K562 (cell line): Measurements from ENCODE around the gene WFIKKN2. TPM values are rescaled to one million over a fixed set of nuclear protein-coding genes. Genes with fewer than 3 reads are reported as not detected.

Experiments
- CREB3 ChIP-seq: fragments of 450-650 bp; conservative IDR thresholded peaks from 2 replicates; pipeline ENCODE4 v1.6.1; 2016; ENCODE audit warnings: missing genetic modification characterization, low read depth, mild to moderate bottlenecking, missing compliant biosample characterization, moderate library complexity
- KHSRP ChIP-seq: fragments of 450-650 bp; IDR thresholded peaks from 2 replicates; pipeline ENCODE4 v1.6.1; 2017
- MBD1 ChIP-seq: fragments of 250-450 bp; sonication (Bioruptor Pico); IDR thresholded peaks from 2 replicates; pipeline ENCODE4 v1.8.0; 2022; ENCODE audit warnings: inconsistent platforms
- MEIS2 ChIP-seq: fragments of 450-650 bp; IDR thresholded peaks from 2 replicates; pipeline ENCODE4 v1.6.1; 2014; ENCODE audit warnings: mild to moderate bottlenecking; ENCODE audit not compliant: partially characterized antibody
- MLX ChIP-seq, 2 experiments: fragments of 450-650 bp in 1 of 2; sonication (generic) in 1 of 2; formaldehyde crosslinking; conservative IDR thresholded peaks; 2 replicates each; pipeline versions ENCODE4 v1.4.0 to v1.8.1; 2020 to 2022; ENCODE audit warnings: mild to moderate bottlenecking in 1 of 2, missing genetic modification reagents in 1 of 2
- NEUROD1 ChIP-seq: fragments of 150-350 bp; IDR thresholded peaks from 2 replicates; pipeline ENCODE4 v1.6.1; 2014; ENCODE audit warnings: borderline replicate concordance, low read length, low read depth; ENCODE audit not compliant: partially characterized antibody
- NFIC ChIP-seq: fragments of 450-650 bp; IDR thresholded peaks from 2 replicates; pipeline ENCODE4 v1.6.1; 2017; ENCODE audit warnings: mild to moderate bottlenecking, inconsistent platforms
- RAD21 ChIP-seq, 2 experiments: fragments of 250-450 bp in 1 of 2; fragments of 450-650 bp in 1 of 2; sonication (Bioruptor Pico) in 1 of 2; formaldehyde crosslinking in 1 of 2; IDR thresholded peaks in 1 of 2; conservative IDR thresholded peaks in 1 of 2; 2 replicates each; pipeline versions ENCODE4 v1.4.0 to v1.8.0; 2020 to 2022; ENCODE audit warnings: mild to moderate bottlenecking in 2 of 2, moderate library complexity in 1 of 2
- TCF7 ChIP-seq: sonication (generic); IDR thresholded peaks from 2 replicates; pipeline ENCODE4 v1.6.1; 2016; ENCODE audit warnings: antibody characterized with exemption, borderline replicate concordance
- ZNF316 ChIP-seq: fragments of 450-650 bp; IDR thresholded peaks from 2 replicates; pipeline ENCODE4 v1.6.1; 2016
- ZNF324 ChIP-seq: fragments of 250-450 bp; sonication (Bioruptor Pico); IDR thresholded peaks from 2 replicates; pipeline ENCODE4 v1.4.0; 2020; ENCODE audit warnings: mild to moderate bottlenecking
- ZNF436 ChIP-seq: fragments of 250-450, 450-650 bp; sonication (Bioruptor Pico); formaldehyde crosslinking; IDR thresholded peaks from 2 replicates; pipeline ENCODE4 v1.7.0; 2020; ENCODE audit warnings: mild to moderate bottlenecking
- ZNF668 ChIP-seq: fragments of 250-450 bp; sonication (Bioruptor Pico); IDR thresholded peaks from 2 replicates; pipeline ENCODE4 v1.8.0; 2022; ENCODE audit warnings: mild to moderate bottlenecking, inconsistent platforms
- ZNF77 ChIP-seq: fragments of 250-450 bp; sonication (Bioruptor Pico); IDR thresholded peaks from 2 replicates; pipeline ENCODE4 v1.5.0; 2020
- polyA plus RNA-seq, 8 experiments: library from polyadenylated mRNA; depleted of rRNA in 4 of 8; stranded (reverse) in 5 of 8; unstranded in 3 of 8; fragments of >200 nt; fragmentation: Nextera tagmentation in 2 of 8; fragmentation: Illumina TruSeq in 1 of 8; extraction: Ambion mirVana in 2 of 8; extraction: Trizol in 1 of 8; gene quantifications; 2 replicates each; pipeline versions ENCODE4 v1.2.1 to v1.2.3, GENCODE V29; 2011 to 2014; ENCODE audit warnings: inconsistent platforms in 1 of 8, missing spikeins in 1 of 8
- total RNA-seq, 7 experiments: library from RNA; depleted of rRNA in 6 of 7; stranded (reverse); fragments of >200 nt in 6 of 7; fragmentation: Illumina TruSeq in 2 of 7; extraction: Trizol in 2 of 7; gene quantifications; 2 replicates each; pipeline versions ENCODE4 v1.2.1 to v1.2.3, GENCODE V29; 2011 to 2021; ENCODE audit warnings: low replicate concordance in 1 of 7
- TF ChIP-seq, protein P1 (sequence below): sonication (generic); formaldehyde crosslinking; IDR thresholded peaks from 2 replicates; pipeline ENCODE4 v1.8.0; 2022; ENCODE audit warnings: mild to moderate bottlenecking, missing genetic modification reagents
- TF ChIP-seq, protein P2 (sequence below): fragments of 450-650 bp; IDR thresholded peaks from 2 replicates; pipeline ENCODE4 v1.6.1; 2016

The WFIKKN2 gene
- total and polyA plus RNA-seq, 9 of the 15 experiments (the other 6 are each of a cell fraction or from before 2014, with no cell fraction given) = 0.07 TPM; not detected in 8

DNA sequence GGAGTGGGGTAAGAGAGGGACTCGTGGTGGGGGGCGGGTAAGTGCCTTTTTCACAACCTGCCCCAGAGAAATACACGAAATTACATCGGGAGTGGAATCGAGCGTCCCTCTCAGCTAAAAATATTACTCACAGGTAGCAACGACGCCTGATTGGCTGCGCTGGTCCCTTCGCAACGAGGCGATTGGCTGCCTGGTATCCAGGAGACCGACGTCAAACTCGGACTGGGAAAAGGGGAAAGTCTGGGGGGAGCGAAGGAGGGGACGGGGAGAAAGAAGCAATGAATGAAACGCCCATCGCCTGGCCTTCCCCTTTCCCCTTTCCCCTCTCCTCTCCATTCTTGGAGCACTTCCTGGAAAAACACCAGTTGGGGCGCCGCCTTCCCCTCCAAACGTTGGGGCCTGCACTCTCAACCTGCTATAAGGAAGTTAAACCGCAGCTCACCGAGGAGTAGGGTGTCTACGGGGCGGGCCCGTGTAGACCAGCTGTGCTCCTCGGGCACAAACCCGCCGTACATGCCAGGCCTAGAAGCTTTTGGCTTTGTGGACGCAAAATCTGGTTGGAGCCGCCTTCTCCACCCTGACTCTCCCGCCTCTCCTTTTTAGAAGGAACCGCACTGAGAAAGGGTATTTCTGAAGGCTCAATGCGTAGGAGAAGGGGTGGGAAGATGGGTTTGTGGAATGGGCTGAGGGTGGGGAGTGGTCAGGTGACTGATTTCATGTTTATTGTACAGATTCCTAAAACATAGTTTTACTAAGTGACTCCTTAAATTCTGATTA lies 32.2 kb downstream of the WFIKKN2 start (continued):
- TF ChIP-seq RAD21 (CRISPR knock-in tag; conservative IDR thresholded peaks at IDR 0.05 in 1 of 2, IDR thresholded peaks at IDR 0.05 in 1 of 2) (0 out of 4 replicates have a peak, but pooled peaks of 1 of the 2 experiments have one; percentile 16), CREB3 (no peak), MLX (CRISPR knock-in tag; conservative IDR thresholded peaks at IDR 0.05) (no peak), ZNF316 (no peak), MBD1 (CRISPR knock-in tag) (no peak), KHSRP (no peak), NEUROD1 (peak; percentile 89), ZNF77 (CRISPR knock-in tag) (no peak), MEIS2 (no peak), ZNF436 (no peak), TCF7 (no peak), ZNF324 (CRISPR knock-in tag) (no peak), ZNF668 (CRISPR knock-in tag) (no peak), NFIC (0 out of 2 replicates have a peak, but pooled peaks have one; percentile 11)
- TF ChIP-seq, protein P1, sequence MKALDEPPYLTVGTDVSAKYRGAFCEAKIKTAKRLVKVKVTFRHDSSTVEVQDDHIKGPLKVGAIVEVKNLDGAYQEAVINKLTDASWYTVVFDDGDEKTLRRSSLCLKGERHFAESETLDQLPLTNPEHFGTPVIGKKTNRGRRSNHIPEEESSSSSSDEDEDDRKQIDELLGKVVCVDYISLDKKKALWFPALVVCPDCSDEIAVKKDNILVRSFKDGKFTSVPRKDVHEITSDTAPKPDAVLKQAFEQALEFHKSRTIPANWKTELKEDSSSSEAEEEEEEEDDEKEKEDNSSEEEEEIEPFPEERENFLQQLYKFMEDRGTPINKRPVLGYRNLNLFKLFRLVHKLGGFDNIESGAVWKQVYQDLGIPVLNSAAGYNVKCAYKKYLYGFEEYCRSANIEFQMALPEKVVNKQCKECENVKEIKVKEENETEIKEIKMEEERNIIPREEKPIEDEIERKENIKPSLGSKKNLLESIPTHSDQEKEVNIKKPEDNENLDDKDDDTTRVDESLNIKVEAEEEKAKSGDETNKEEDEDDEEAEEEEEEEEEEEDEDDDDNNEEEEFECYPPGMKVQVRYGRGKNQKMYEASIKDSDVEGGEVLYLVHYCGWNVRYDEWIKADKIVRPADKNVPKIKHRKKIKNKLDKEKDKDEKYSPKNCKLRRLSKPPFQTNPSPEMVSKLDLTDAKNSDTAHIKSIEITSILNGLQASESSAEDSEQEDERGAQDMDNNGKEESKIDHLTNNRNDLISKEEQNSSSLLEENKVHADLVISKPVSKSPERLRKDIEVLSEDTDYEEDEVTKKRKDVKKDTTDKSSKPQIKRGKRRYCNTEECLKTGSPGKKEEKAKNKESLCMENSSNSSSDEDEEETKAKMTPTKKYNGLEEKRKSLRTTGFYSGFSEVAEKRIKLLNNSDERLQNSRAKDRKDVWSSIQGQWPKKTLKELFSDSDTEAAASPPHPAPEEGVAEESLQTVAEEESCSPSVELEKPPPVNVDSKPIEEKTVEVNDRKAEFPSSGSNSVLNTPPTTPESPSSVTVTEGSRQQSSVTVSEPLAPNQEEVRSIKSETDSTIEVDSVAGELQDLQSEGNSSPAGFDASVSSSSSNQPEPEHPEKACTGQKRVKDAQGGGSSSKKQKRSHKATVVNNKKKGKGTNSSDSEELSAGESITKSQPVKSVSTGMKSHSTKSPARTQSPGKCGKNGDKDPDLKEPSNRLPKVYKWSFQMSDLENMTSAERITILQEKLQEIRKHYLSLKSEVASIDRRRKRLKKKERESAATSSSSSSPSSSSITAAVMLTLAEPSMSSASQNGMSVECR (CRISPR knock-in tag) = 0 out of 2 replicates have a peak, but pooled peaks have one; percentile 18
- TF ChIP-seq, protein P2, sequence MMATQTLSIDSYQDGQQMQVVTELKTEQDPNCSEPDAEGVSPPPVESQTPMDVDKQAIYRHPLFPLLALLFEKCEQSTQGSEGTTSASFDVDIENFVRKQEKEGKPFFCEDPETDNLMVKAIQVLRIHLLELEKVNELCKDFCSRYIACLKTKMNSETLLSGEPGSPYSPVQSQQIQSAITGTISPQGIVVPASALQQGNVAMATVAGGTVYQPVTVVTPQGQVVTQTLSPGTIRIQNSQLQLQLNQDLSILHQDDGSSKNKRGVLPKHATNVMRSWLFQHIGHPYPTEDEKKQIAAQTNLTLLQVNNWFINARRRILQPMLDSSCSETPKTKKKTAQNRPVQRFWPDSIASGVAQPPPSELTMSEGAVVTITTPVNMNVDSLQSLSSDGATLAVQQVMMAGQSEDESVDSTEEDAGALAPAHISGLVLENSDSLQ = no peak
